Measurements from ENCODE around the gene SNAPC4. TPM values are rescaled to one million over a fixed set of nuclear protein-coding genes. Genes with fewer than 3 reads are reported as not detected.
A peak's percentile ranks its signal among the peaks of the same experiment; 100 is the strongest.
"Not testable (repeated sequence)": the region's sequence is repeated elsewhere in the genome, so short reads cannot be mapped to it uniquely, and the experiment has no call there.

Gene SNAPC4
- polyA plus RNA-seq, 10 donors = 4.6 to 6.4 (median 5.2) TPM

- no peak for DNase-seq
Observed at GRCh38 chr9:136411378-136411777, 11.4 kb upstream of the SNAPC4 start.

GRCh38 chr9:136410500-136411287 is 10.7 kb upstream of the SNAPC4 start, which contains the start of the genes ENTR1 and PMPCA:
Gene ENTR1, minus strand, starts transcription at chr9:136410614. Its CDS starts 217 bp downstream, at chr9:136410397.
Gene PMPCA, plus strand, starts transcription at chr9:136410658. Its CDS starts 11 bp downstream, at chr9:136410669.
- peak; percentile 88 to 96 (median 94) for DNase-seq

GRCh38 chr9:136409557-136410455 is 9.8 kb upstream of the SNAPC4 start:
- DNase-seq = peak in 1 of 3 donors; percentile 53

- DNase-seq = no peak
Observed at GRCh38 chr9:136407911-136408310, 7.9 kb upstream of the SNAPC4 start.

- DNase-seq = not testable (repeated sequence)
Observed at GRCh38 chr9:136407061-136407460, 7.1 kb upstream of the SNAPC4 start.

- DNase-seq = not testable (repeated sequence)
Observed at GRCh38 chr9:136405904-136406303, 5.9 kb upstream of the SNAPC4 start.

GRCh38 chr9:136405481-136405880 is 5.5 kb upstream of the SNAPC4 start:
- DNase-seq = no peak

GRCh38 chr9:136404801-136405136 is 4.8 kb upstream of the SNAPC4 start:
- no peak for DNase-seq

- DNase-seq = no peak
Observed at GRCh38 chr9:136403915-136404800, 4.2 kb upstream of the SNAPC4 start.

- no peak for DNase-seq
Observed at GRCh38 chr9:136403538-136403914, 3.6 kb upstream of the SNAPC4 start.

GRCh38 chr9:136402067-136402466 is 2.1 kb upstream of the SNAPC4 start:
- DNase-seq = no peak

- DNase-seq = no peak
Observed at GRCh38 chr9:136401173-136401922, 1.4 kb upstream of the SNAPC4 start.

- no peak for DNase-seq
Observed at GRCh38 chr9:136399176-136400037, 563 bp downstream of the SNAPC4 start.

- no peak for DNase-seq
Observed at GRCh38 chr9:136398286-136398685, 1.7 kb downstream of the SNAPC4 start.

GRCh38 chr9:136397643-136398042 is 2.3 kb downstream of the SNAPC4 start:
- no peak for DNase-seq

GRCh38 chr9:136396219-136396515 is 3.8 kb downstream of the SNAPC4 start:
- DNase-seq = no peak

GRCh38 chr9:136395345-136396218 is 4.4 kb downstream of the SNAPC4 start:
- DNase-seq = no peak

- DNase-seq = no peak
Observed at GRCh38 chr9:136395020-136395340, 5.0 kb downstream of the SNAPC4 start.

GRCh38 chr9:136394312-136395019 is 5.5 kb downstream of the SNAPC4 start:
- DNase-seq = peak in 1 of 3 donors; percentile 34
